ENCODE data around the gene ARID3A.

DNA sequence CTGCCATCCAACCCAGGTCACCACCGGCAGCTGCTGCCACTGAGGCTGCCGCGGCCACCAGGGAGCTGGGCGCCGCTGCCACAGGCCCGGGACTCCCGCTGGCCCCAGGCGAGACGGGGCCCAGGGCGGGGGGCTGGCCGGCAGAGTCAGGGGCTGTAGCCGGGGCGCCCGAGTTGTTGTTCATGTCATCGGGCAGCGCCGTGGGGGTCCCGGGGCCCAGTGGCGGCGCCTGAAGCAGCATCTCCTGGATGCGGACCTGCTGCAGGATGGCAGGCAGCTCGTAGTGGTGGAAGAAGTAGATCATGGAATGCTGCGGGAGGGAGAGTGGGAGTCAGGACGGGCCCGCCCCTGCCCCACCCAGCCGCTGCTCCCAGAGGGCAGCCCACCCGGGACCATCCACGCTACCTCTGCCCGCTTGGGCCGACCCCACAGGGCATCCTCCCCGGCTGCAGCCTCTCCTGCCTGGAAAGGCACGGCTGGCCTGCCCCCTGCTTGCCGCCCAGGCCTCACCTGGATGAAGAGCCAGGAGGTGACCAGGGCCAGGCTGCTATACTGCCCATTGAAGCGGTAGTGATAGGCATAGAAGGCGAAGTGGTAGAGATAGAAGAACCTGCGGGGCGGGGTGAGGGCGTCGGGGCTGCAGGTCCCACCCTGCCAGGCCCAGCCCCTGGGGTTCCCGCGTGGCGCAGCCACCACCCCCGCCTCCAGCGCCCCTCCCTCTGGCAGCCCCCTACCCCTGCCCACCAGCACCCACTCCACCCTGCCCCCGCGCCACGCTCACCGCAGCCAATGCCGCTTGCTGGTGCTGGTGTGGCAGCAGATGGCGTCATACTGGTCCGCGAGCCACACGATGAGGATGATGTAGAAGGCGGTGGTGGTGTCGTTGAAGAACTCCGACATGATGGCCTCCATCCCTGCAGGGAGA is 85.0 kb downstream of the ARID3A start:
- TF ChIP-seq POLR2A (IDR thresholded peaks at IDR 0.05) (no peak), EP300 (IDR thresholded peaks at IDR 0.05) (no peak), POLR2AphosphoS5 (IDR thresholded peaks at IDR 0.05) (no peak)
- TF ChIP-seq, protein P1, sequence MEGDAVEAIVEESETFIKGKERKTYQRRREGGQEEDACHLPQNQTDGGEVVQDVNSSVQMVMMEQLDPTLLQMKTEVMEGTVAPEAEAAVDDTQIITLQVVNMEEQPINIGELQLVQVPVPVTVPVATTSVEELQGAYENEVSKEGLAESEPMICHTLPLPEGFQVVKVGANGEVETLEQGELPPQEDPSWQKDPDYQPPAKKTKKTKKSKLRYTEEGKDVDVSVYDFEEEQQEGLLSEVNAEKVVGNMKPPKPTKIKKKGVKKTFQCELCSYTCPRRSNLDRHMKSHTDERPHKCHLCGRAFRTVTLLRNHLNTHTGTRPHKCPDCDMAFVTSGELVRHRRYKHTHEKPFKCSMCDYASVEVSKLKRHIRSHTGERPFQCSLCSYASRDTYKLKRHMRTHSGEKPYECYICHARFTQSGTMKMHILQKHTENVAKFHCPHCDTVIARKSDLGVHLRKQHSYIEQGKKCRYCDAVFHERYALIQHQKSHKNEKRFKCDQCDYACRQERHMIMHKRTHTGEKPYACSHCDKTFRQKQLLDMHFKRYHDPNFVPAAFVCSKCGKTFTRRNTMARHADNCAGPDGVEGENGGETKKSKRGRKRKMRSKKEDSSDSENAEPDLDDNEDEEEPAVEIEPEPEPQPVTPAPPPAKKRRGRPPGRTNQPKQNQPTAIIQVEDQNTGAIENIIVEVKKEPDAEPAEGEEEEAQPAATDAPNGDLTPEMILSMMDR (IDR thresholded peaks at IDR 0.05): no peak

All from sigmoid colon (tissue), 4 donors.